Effector memory CD4-positive, alpha-beta T cell (primary cell): ENCODE data around the gene SLC48A1.

Experiments used
- DNase-seq, 3 donors: peaks; one replicate each; pipeline ENCODE4 v3.0.0-alpha.2; 2020
- H3K27ac ChIP-seq: 2 replicates; pipeline ENCODE4 v1.7.0; 2013; ENCODE audit warnings: mild to moderate bottlenecking, low read length, moderate library complexity; ENCODE audit not compliant: insufficient read depth, poor library complexity, severe bottlenecking
- H3K27me3 ChIP-seq: replicated peaks from 2 replicates; pipeline ENCODE4 v1.7.0; 2013; ENCODE audit warnings: mild to moderate bottlenecking, low read length; ENCODE audit not compliant: insufficient read depth, control insufficient read depth, poor library complexity, severe bottlenecking
- H3K36me3 ChIP-seq: 2 replicates; pipeline ENCODE4 v1.7.0; 2013; ENCODE audit warnings: mild to moderate bottlenecking, low read length, moderate library complexity; ENCODE audit not compliant: control insufficient read depth, insufficient read depth
- H3K4me1 ChIP-seq: 2 replicates; pipeline ENCODE4 v1.7.0; 2013; ENCODE audit warnings: low read length, mild to moderate bottlenecking; ENCODE audit not compliant: control insufficient read depth, insufficient read depth, poor library complexity, severe bottlenecking
- H3K4me3 ChIP-seq: 2 replicates; pipeline ENCODE4 v1.7.0; 2013; ENCODE audit warnings: low read length, low read depth, mild to moderate bottlenecking; ENCODE audit not compliant: insufficient read depth, poor library complexity, severe bottlenecking
- H3K9me3 ChIP-seq: 2 replicates; pipeline ENCODE4 v1.7.0; 2013; ENCODE audit warnings: mild to moderate bottlenecking, low read length, moderate library complexity; ENCODE audit not compliant: control insufficient read depth

The SLC48A1 gene

DNA sequence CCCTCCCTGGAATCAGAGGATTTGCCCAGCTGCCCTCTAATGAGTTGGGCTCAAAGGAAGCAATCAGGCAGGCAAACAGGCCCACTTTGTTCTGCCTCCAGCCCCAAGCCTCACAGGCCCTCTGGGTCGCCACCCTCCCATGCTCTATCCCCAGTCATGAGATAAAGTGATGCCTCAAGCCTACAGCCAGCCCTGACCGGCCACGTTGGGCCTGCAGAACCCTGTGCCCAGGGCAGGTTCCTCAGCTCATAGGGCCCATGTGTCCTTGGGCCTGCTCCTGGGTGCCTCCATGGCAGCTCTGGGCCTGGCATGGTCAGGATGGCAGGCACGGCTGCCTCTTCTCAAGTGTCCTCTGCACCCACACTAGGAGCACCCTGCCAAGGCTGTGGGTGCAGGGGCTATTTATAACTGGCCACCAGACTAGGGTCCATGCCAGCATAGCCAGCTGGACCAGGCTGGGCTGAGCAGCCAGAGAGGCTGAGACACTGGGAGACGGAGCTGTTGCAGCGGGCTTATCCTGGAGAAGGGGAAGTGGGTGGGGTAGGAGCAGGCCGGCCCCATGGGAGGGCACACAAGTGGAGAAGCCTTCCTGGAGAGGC is 26.4 kb downstream of the SLC48A1 start:
- peak overlapping the region; percentile 33 for H3K27ac ChIP-seq

DNA sequence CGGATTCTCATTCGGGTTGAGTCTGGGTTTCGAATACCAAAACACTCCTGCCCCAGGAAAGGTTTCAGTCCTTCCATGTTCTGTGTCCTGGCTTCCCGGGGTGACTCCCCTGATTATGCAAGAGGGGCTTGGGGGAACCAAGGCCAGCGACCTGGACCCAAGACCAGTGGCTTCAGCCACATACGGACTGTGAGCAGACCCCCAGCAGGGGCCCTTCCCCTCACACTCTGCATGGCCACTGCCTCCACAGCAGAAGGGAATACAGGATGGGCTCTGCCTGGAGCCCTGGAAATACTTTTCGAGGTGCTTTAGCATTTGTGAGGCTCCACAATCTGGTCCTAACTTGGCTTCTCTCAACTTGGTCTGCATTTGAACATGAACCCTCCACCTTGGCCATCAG is 27.5 kb downstream of the SLC48A1 start:
- Histone ChIP-seq H3K27me3 (no peaks in the 10 kb centered on the region), H3K9me3 (no peaks in the 10 kb centered on the region), H3K4me1 (peaks cover 40% of the 10 kb centered on the region), H3K27ac (no peak overlapping the region), H3K36me3 (peaks cover 47% of the 10 kb centered on the region), H3K4me3 (no peak overlapping the region)
- no peak for DNase-seq

More for the DNA sequence above, 26.4 kb downstream of the SLC48A1 start:
- H3K9me3 ChIP-seq, result no peaks in the 10 kb centered on the region
- H3K36me3 ChIP-seq, result peaks cover 53% of the 10 kb centered on the region
- H3K4me3 ChIP-seq, result no peak overlapping the region
- no peaks in the 10 kb centered on the region for H3K27me3 ChIP-seq
- peaks cover 30% of the 10 kb centered on the region for H3K4me1 ChIP-seq
- DNase-seq, result no peak

DNA sequence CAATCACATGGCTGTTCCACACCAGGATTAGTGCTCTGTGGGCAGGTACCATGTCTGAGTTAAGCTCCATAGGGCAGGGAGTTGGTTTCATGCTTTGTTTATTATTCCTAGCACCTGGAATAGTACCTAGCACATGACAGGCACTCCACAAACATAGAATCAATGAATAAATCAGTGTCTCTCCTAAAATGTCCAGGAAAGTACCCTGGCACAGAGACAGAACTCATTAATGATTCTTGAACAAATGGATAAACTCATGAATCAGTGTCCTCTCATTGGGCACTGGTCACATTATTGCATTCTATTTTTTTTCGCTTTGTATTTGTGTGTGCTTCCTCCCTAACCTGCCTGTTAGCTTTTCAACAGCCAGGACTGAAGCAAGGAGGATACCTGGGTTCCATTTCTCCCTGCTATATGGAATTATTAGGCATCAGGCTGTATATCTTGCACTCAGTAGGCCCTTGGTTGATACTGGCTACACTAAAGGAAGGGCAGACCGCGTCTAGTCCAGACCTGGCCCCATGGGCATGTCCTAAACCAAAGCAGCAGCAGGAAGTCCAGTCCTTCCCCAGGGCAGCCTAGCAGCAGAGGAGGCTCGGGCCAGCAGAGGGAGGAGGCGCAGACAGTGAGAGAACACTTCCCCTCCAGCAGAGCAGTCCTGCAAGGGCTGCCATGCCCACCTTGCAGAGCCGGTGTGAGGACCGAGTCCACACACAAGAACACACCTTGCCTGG is 28.3 kb downstream of the SLC48A1 start:
- Histone ChIP-seq H3K36me3 (peaks cover 42% of the 10 kb centered on the region), H3K4me1 (peaks cover 48% of the 10 kb centered on the region), H3K27ac (no peak overlapping the region), H3K4me3 (no peak overlapping the region), H3K27me3 (no peaks in the 10 kb centered on the region), H3K9me3 (no peaks in the 10 kb centered on the region)
- no peak for DNase-seq

- Histone ChIP-seq H3K4me3 (no peak overlapping the region), H3K36me3 (peaks cover 37% of the 10 kb centered on the region), H3K4me1 (peaks cover 51% of the 10 kb centered on the region), H3K27ac (no peak overlapping the region), H3K27me3 (no peaks in the 10 kb centered on the region), H3K9me3 (no peaks in the 10 kb centered on the region)
- DNase-seq, result no peak
Measured at GRCh38 chr12:47801904-47802246, 28.8 kb downstream of the SLC48A1 start.

DNA sequence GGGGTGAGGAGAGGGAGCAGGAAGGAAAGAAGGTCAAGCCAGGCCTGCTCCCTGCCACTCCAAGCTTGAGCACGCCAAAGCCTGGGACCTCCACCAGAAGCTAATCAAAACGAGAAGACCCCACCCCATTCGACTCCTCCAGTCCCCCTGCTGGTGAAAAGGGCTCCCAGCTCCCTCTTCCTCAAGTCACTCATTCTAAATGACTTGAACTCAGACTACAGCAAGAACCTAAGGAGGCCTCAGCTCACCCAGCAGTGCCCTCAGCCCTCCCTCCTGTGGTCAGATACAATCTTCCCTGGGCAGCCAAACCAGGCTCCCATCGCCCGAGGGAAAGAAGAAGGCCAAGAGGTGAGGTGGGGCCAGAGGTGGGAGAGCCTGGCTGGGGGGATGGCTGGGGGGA is 29.3 kb downstream of the SLC48A1 start:
- Histone ChIP-seq H3K36me3 (peaks cover 35% of the 10 kb centered on the region), H3K4me1 (peaks cover 56% of the 10 kb centered on the region), H3K9me3 (no peaks in the 10 kb centered on the region), H3K27ac (peak overlapping the region; percentile 48), H3K27me3 (no peaks in the 10 kb centered on the region), H3K4me3 (no peak overlapping the region)
- no peak for DNase-seq

- H3K4me3 ChIP-seq, result peak overlapping the region; percentile 14
- H3K27me3 ChIP-seq, result no peaks in the 10 kb centered on the region
- H3K27ac ChIP-seq, result peak overlapping the region; percentile 48
- no peaks in the 10 kb centered on the region for H3K9me3 ChIP-seq
- H3K36me3 ChIP-seq, result peaks cover 25% of the 10 kb centered on the region
- H3K4me1 ChIP-seq, result peaks cover 66% of the 10 kb centered on the region
- no peak for DNase-seq
Measured at GRCh38 chr12:47803191-47803875, 30.3 kb downstream of the SLC48A1 start.

- DNase-seq, result no peak
- no peaks in the 10 kb centered on the region for H3K27me3 ChIP-seq
Measured at GRCh38 chr12:47804171-47804570, 31.1 kb downstream of the SLC48A1 start.

GRCh38 chr12:47805417-47805816 is 32.4 kb downstream of the SLC48A1 start:
- DNase-seq, result no peak
- Histone ChIP-seq H3K9me3 (no peaks in the 10 kb centered on the region), H3K36me3 (peaks cover 18% of the 10 kb centered on the region), H3K4me1 (peaks cover 87% of the 10 kb centered on the region), H3K27me3 (no peaks in the 10 kb centered on the region), H3K4me3 (no peak overlapping the region), H3K27ac (peak overlapping the region; percentile 43)

More at GRCh38 chr12:47804171-47804570, 31.1 kb downstream of the SLC48A1 start:
- peaks cover 74% of the 10 kb centered on the region for H3K4me1 ChIP-seq
- H3K27ac ChIP-seq, result no peak overlapping the region
- no peak overlapping the region for H3K4me3 ChIP-seq
- peaks cover 18% of the 10 kb centered on the region for H3K36me3 ChIP-seq
- no peaks in the 10 kb centered on the region for H3K9me3 ChIP-seq

- DNase-seq, result no peak
- peaks cover 97% of the 10 kb centered on the region for H3K4me1 ChIP-seq
- no peaks in the 10 kb centered on the region for H3K9me3 ChIP-seq
- peaks cover 14% of the 10 kb centered on the region for H3K36me3 ChIP-seq
- H3K27me3 ChIP-seq, result no peaks in the 10 kb centered on the region
- H3K4me3 ChIP-seq, result peak overlapping the region; percentile 50
- H3K27ac ChIP-seq, result peak overlapping the region; percentile 98
Measured at GRCh38 chr12:47807338-47807737, 34.3 kb downstream of the SLC48A1 start.

- H3K4me3 ChIP-seq, result peak overlapping the region; percentile 50
- peak; percentile 66 to 70 (median 70) for DNase-seq
- H3K4me1 ChIP-seq, result peaks cover 94% of the 10 kb centered on the region
- H3K36me3 ChIP-seq, result peaks cover 14% of the 10 kb centered on the region
- H3K9me3 ChIP-seq, result no peaks in the 10 kb centered on the region
- H3K27ac ChIP-seq, result peak overlapping the region; percentile 98
- no peaks in the 10 kb centered on the region for H3K27me3 ChIP-seq
Measured at GRCh38 chr12:47808050-47808449, 35.0 kb downstream of the SLC48A1 start.
